GM18511 (cell line): ENCODE measurements around the gene RBFOX2.

Source experiments
- ATAC-seq: cut with Tn5 transposase; IDR thresholded peaks from one replicate; pipeline ENCODE4 v1.9.1; 2021; ENCODE audit warnings: mild to moderate bottlenecking, moderate library complexity; ENCODE audit not compliant: unreplicated experiment

RBFOX2 gene

GRCh38 chr22:35904752-35905151 is 123.9 kb downstream of the RBFOX2 start:
- ATAC-seq = no peak

DNA sequence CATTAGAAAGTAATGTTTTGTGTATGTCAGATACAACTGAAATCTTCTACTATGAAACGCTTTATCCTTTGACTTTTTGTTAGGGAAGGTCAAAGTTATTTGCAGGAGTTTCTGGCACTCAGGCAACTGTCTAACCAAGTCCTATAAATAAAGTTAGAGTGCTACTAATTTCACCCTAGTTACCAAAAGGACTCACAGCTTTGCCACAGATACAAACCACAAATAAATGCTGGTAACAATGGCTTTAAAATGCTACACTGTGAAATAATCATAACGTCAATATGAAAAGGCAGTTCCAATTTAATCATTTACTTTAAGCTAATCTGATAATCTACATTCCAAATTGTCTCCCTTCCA is 124.3 kb downstream of the RBFOX2 start:
- no peak for ATAC-seq

DNA sequence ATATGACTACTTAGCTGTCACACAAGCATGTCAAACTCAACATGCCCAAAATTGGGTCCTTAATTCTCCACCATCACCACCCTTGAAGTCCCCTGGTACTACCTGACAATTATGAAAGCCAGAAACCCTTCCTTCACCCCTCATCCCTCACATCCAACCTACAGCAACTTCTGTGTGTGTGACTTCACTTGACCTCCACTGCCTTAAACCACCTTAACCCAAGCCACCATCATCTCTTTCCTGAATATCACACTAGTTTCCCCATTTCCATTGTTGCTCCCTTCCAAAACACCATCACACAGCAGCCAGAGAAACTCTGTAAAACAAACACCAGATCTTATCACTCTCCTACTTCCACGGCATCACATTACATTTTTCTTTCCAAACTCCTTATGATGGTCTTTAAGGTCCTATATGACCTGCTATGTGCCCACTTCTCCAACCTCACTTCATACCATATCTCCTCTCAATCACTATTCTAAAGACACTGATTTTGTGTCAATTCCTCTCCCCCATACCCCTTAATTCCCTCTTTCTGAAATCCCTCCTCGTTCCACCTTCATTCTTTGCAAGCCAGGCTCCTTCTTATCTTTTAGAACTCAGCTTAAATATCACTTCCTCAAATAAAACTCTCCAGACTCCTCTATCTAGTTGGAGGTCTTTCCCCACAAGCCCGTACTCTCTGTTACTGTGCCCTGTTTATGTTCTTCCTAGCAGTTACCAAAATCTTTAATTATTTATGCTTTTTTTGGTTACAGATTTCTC is 124.9 kb downstream of the RBFOX2 start:
- ATAC-seq = no peak

DNA sequence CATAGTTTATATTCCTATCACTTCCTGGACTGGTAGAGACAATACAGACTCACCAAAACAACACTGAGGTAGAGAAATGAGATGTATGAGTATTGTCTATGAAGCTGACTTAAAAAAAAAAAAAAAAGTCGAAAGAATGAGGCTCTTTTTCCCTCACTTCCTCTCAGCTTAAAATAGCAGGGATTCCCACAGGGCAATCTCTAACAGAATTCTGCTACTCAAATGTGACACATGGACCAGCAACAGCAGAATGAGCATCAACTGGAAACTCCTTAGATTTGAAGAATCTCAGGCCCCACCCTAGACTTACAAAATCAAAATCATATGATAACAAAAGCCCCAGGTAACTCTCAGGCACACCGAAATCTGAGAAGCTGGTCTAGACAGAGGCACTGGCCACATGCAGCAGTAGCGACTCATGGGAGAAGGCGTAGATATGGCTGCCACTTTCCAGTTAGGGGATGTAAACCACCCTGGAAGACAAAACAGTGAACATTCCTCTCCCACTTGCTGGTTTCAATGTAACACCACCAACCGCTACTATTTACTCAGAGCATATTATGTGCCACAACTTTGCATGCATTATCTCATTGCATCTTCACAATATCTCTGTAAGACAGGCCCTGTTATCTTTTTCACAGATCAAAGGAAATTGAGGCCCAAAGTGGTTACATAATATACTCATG is 128.0 kb downstream of the RBFOX2 start:
- no peak for ATAC-seq

DNA sequence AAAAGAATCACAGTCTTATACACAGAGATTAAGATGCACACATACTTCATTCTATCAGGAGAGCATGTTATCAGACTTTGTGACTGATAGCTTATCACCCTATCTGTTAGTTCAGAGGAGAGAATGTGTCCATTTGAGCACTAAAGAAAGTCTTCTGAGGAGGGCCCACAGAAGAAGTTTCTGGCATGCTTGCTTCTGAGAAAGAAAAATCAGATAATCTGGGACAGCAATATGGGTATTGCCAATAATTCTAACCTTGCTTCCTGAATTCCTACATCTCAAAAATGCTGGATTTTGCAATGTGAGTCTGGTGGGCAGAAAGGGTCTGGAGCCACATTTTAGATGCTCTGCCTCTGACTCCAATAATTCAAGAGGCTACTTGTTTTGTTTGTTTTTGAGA is 128.9 kb downstream of the RBFOX2 start:
- ATAC-seq = no peak

GRCh38 chr22:35896111-35896705 is 132.4 kb downstream of the RBFOX2 start:
- no peak for ATAC-seq

GRCh38 chr22:35894937-35895708 is 133.5 kb downstream of the RBFOX2 start:
- no peak for ATAC-seq

DNA sequence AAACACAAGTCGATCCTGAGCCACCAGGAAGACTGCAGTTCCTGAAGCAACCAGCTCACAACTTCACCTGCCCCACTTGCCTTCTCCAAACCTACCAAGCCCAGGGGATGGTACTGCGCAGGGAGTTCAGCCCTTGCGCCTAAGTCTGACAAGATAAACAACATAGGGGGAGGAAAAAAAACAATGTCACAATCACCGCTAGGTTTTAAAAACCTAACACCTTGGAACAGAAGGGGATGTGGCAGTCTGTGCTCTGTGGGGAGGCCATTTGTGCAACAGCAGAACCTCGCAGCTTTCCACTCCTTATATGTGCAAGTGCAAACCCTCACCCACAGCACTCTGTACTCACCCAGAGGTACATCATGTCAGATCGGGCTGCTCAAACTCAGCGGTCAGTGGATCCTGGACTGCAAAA is 134.2 kb downstream of the RBFOX2 start:
- no peak for ATAC-seq

DNA sequence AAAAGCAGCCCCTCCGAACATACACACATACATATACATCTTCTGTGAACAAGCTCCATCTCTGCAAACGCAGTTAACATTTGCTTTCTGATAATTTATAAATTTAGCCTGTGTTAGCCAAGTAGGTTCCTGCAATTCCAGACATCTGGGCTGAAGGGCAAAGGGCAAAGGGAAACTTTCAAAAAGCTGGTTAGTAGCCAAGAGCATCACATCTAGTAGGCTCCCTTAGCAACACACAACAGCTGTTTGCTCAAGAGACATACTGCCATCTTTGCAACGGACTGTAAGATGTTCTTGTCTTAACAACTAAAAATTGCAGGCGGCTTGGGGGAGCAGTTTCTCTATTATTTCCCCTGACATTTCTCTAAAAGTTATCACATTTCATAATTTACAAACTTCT is 134.9 kb downstream of the RBFOX2 start:
- ATAC-seq = no peak

DNA sequence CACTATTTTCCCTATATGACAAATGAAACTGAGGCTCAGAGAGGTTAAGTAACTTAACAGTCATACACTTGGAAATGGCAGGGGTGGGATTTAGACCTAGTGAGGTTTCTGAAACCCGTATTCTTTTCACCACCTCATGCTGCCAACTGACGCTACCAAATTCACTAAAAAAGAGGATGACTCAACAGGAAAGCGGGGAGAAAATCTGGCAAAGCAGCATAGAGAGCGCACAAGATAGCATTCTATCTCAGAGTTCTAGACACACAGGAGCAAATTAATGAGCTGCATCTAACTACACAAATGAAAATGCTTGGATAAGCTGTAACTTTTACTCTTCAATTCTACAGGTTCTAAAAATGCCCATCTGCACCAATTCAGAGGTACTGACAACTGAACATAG is 136.4 kb downstream of the RBFOX2 start:
- ATAC-seq = no peak

- no peak for ATAC-seq
Observed at GRCh38 chr22:35891442-35891841, 137.2 kb downstream of the RBFOX2 start.

DNA sequence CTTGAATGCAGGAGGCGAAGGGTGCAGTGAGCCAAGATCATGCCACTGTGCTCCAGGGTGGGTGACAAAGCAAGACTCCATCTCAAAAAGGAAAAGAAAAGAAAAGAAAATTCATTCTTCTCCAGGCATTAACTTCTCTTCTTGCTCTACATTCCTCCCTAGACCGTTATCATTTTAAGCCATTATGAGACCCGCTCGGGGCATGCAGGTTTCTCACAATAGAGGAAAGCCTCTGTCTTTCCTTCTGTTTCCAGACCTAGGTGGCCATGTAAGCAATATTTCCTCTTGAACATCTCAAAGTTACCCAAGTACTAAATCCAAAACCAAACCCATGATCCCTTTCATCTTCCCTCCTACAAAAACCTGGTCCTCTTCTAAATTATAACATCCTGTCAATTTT is 139.6 kb downstream of the RBFOX2 start:
- ATAC-seq = no peak

GRCh38 chr22:35888181-35888870 is 140.3 kb downstream of the RBFOX2 start:
- no peak for ATAC-seq

- ATAC-seq = no peak
Observed at GRCh38 chr22:35887296-35887875, 141.2 kb downstream of the RBFOX2 start.

DNA sequence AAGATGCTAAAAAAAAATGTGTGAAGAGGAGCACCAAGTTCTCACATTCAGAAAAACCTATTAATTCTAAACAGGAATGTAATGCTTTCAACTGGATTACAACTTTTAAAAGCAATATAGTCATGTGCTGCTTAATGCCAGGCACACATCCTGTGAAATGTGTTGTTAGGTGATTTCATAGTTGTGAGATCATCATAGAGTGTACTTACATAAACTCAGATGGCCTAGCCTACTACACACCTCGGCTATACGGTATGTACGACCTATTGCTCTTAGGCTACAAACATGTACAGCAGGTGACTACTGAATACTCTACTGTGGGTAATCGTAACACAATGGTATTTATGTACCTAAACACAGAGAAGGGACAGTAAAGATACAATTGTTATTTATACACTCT is 142.3 kb downstream of the RBFOX2 start:
- ATAC-seq = no peak

- ATAC-seq = no peak
Observed at GRCh38 chr22:35884529-35884928, 144.1 kb downstream of the RBFOX2 start.

GRCh38 chr22:35883031-35883620 is 145.5 kb downstream of the RBFOX2 start:
- no peak for ATAC-seq

GRCh38 chr22:35882211-35883030 is 146.2 kb downstream of the RBFOX2 start:
- no peak for ATAC-seq

- no peak for ATAC-seq
Observed at GRCh38 chr22:35879351-35879750, 149.3 kb downstream of the RBFOX2 start.
